GM10847 (cell line): ENCODE results near the gene RSPRY1.

Source experiments
- POLR2A ChIP-seq: IDR thresholded peaks from 2 replicates; pipeline ENCODE4 v1.6.1; 2011; ENCODE audit not compliant: insufficient read length; ENCODE audit errors: extremely low read depth

Gene RSPRY1

GRCh38 chr16:57253466-57253865, 67.3 kb downstream of the RSPRY1 start:
- TF ChIP-seq POLR2A: no peak

GRCh38 chr16:57255686-57256415, 69.7 kb downstream of the RSPRY1 start:
- TF ChIP-seq POLR2A: no peak

- no peak for TF ChIP-seq POLR2A
Measured at GRCh38 chr16:57256601-57257395, 70.7 kb downstream of the RSPRY1 start.

- TF ChIP-seq POLR2A: no peak
Measured at GRCh38 chr16:57257455-57258070, 71.4 kb downstream of the RSPRY1 start.

- TF ChIP-seq POLR2A: no peak
Measured at GRCh38 chr16:57258226-57258909, 72.2 kb downstream of the RSPRY1 start.

DNA sequence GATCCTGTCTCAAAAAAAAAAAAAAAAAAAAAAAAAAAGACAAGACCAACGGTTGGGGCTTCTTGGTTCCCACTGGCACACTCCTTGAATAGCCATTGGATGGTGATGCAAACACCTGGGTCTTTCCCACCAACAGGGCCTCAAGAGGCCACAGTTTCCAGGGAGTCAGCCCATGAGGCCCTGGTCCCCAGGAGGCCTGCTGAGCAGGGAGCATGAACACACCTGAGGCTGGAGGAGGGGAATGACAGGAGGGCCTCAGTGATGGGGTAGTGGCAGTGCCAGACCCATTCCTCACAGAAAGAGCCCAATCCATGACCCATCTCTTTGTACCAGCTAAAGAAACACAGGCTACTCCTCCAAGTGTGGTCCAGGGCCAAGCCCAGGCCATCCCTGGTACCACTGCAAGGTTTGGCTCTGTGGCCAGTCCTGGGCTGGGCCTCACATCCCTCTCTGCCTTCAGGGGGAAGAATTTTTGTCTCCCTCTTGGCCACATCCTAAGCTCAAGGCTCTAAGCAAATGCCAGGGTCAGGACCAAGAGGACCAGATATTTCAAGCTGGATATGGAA, 72.9 kb downstream of the RSPRY1 start:
- no peak for TF ChIP-seq POLR2A

GRCh38 chr16:57260294-57260929, 74.3 kb downstream of the RSPRY1 start:
- TF ChIP-seq POLR2A: no peak

- no peak for TF ChIP-seq POLR2A
Measured at GRCh38 chr16:57261806-57262205, 75.7 kb downstream of the RSPRY1 start.

DNA sequence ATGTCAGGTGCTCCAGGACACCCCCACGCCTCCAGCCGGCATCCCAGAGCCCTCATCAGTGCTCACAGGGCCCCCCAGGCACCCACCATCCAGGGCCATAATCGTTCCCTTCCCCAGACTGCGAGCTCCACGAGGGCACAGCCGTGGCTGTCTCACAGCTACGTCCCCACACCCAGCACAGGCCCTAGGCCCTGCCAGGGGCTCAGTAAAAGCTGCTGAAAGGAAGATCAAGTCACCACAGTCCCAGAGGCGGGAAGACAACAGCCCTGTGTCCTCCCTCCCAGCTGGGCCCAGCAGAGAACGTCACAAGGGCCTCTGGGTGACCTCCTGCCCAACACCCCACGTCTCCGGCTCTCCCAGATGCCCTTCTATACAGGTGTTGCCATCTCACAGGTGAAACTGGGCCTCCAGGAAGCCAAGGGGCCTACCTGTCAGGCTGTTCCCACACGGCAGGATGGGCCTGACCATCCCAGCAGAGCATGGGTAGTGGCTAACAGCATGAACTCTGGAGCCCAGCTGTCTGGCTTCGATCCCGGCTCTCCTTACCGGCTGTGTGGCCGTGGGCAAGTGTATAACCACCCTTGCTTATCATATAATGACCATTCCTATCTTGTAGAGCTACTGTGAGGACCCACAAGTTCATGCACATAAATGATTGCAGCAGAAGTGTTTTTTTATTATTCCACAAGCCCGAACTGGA, 76.9 kb downstream of the RSPRY1 start:
- TF ChIP-seq POLR2A: no peak

DNA sequence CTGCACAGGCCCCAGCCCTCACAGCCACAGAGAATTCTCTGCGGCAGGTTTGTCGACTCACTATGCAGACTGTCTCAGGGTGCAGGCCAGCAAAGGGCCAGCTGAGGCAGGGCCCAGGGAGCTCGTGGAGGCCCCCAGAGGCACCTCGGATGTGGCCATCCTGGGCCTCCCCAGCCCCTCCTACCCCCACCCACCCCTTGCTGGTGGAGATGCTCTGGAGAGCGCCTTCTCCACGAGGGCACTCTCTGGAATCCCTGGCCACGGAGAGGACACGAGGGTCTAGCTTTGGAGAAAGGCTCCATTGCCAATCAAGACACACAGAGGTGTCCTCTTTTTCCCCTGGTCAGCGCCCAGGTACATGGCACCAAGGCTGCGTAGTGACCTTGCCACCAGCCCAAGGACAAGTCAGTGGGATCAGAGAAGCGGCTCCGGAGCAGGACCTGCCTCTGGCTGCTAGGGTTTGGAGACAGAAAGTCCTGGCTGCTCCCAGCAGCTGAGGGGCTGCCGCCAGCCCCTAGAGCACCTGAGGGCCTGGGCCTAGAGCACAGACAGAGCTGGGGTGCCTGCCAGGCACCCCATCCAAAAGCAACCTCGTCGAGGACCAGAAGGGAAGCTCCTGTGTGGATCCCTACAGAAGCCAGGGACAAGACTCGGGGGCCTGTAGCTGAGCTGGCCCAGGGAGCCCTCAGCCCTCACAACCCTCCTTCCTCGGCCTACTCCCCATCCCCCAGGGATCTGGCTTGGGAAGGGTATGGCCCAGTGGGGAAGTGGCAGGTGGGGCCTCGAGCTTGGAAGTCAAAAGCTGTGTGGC, 77.6 kb downstream of the RSPRY1 start:
- no peak for TF ChIP-seq POLR2A

- no peak for TF ChIP-seq POLR2A
Measured at GRCh38 chr16:57264381-57264780, 78.3 kb downstream of the RSPRY1 start.

DNA sequence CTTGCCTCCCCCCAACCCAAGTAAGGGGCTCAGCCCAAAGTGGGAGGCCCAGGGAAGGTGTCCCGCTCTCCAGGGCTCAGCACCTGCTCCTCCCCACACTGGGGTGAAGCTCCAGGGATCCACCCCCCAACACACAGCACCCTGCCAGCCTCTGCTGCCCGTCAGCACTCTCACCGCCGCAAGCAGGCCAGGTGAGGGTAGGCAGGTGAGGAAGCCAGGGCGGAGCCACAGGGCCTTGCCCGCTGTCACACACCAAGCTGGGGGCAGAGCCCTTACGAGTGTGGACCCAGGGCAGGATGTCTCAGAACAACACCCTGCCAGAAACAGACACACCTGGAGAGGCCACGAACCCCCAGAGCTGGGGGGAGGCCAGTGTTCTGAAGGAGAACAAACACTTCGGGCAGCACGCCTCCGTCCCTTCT, 78.8 kb downstream of the RSPRY1 start:
- no peak for TF ChIP-seq POLR2A

- no peak for TF ChIP-seq POLR2A
Measured at GRCh38 chr16:57265850-57266530, 79.9 kb downstream of the RSPRY1 start.
